ENCODE measurements around the gene FARP1.

The FARP1 gene

GRCh38 chr13:98212763-98213162 lies 69.9 kb downstream of the FARP1 start:
- Histone ChIP-seq H3K36me3 (ENCODE audit: low read length) (no peaks in the 10 kb centered on the region), H3K27me3 (ENCODE audit: low read length) (no peaks in the 10 kb centered on the region), H3K4me2 (ENCODE audit: low read depth, low read length, poor library complexity, severe bottlenecking) (no peak overlapping the region), H3K9me3 (ENCODE audit: insufficient read depth, low read length) (no peaks in the 10 kb centered on the region), H3K79me2 (ENCODE audit: insufficient read depth, low read length) (no peaks in the 10 kb centered on the region), H2AFZ (ENCODE audit: low read depth, low read length, severe bottlenecking) (no peak overlapping the region), H3K9ac (ENCODE audit: low read length) (no peak overlapping the region), H3F3A (ENCODE audit: insufficient read depth) (no peaks in the 10 kb centered on the region), H3K27ac (ENCODE audit: low read depth, low read length) (no peak overlapping the region), H3K9me2 (replicated peaks; ENCODE audit: insufficient read depth, low read length) (no peaks in the 10 kb centered on the region), H4K20me1 (ENCODE audit: low read depth, low read length) (no peaks in the 10 kb centered on the region), H3K4me3 (ENCODE audit: insufficient read depth, low read length, poor library complexity, severe bottlenecking) (no peak overlapping the region)
- TF ChIP-seq EZH2phosphoT487 (conservative IDR thresholded peaks at IDR 0.05; ENCODE audit: low read length), result no peak
- TF ChIP-seq CTCF (IDR thresholded peaks at IDR 0.05; ENCODE audit: insufficient read depth, low read length, poor library complexity, severe bottlenecking), result no peak

- H4K20me1 ChIP-seq (ENCODE audit: low read depth, low read length), result no peaks in the 10 kb centered on the region
- no peak overlapping the region for H2AFZ ChIP-seq (ENCODE audit: low read depth, low read length, severe bottlenecking)
- H3K4me2 ChIP-seq (ENCODE audit: low read depth, low read length, poor library complexity, severe bottlenecking), result no peak overlapping the region
- no peaks in the 10 kb centered on the region for H3K27me3 ChIP-seq (ENCODE audit: low read length)
- no peaks in the 10 kb centered on the region for H3K36me3 ChIP-seq (ENCODE audit: low read length)
- no peaks in the 10 kb centered on the region for H3K9me2 ChIP-seq (replicated peaks; ENCODE audit: insufficient read depth, low read length)
- no peaks in the 10 kb centered on the region for H3F3A ChIP-seq (ENCODE audit: insufficient read depth)
- H3K4me3 ChIP-seq (ENCODE audit: insufficient read depth, low read length, poor library complexity, severe bottlenecking), result no peak overlapping the region
- H3K9ac ChIP-seq (ENCODE audit: low read length), result no peak overlapping the region
- no peaks in the 10 kb centered on the region for H3K9me3 ChIP-seq (ENCODE audit: insufficient read depth, low read length)
- TF ChIP-seq CTCF (IDR thresholded peaks at IDR 0.05; ENCODE audit: insufficient read depth, low read length, poor library complexity, severe bottlenecking) (no peak), EZH2phosphoT487 (conservative IDR thresholded peaks at IDR 0.05; ENCODE audit: low read length) (no peak)
- no peak overlapping the region for H3K27ac ChIP-seq (ENCODE audit: low read depth, low read length)
- no peaks in the 10 kb centered on the region for H3K79me2 ChIP-seq (ENCODE audit: insufficient read depth, low read length)
Observed at GRCh38 chr13:98213354-98213753, 70.5 kb downstream of the FARP1 start.

GRCh38 chr13:98214008-98214643 lies 71.2 kb downstream of the FARP1 start:
- Histone ChIP-seq H3K9me3 (ENCODE audit: insufficient read depth, low read length) (no peaks in the 10 kb centered on the region), H3K27ac (ENCODE audit: low read depth, low read length) (no peak overlapping the region), H3K79me2 (ENCODE audit: insufficient read depth, low read length) (no peaks in the 10 kb centered on the region), H3K9ac (ENCODE audit: low read length) (no peak overlapping the region), H3K36me3 (ENCODE audit: low read length) (no peaks in the 10 kb centered on the region), H3K27me3 (ENCODE audit: low read length) (no peaks in the 10 kb centered on the region), H3K4me2 (ENCODE audit: low read depth, low read length, poor library complexity, severe bottlenecking) (no peak overlapping the region), H3F3A (ENCODE audit: insufficient read depth) (no peaks in the 10 kb centered on the region), H3K4me3 (ENCODE audit: insufficient read depth, low read length, poor library complexity, severe bottlenecking) (no peak overlapping the region), H2AFZ (ENCODE audit: low read depth, low read length, severe bottlenecking) (no peak overlapping the region), H3K9me2 (replicated peaks; ENCODE audit: insufficient read depth, low read length) (no peaks in the 10 kb centered on the region), H4K20me1 (ENCODE audit: low read depth, low read length) (no peaks in the 10 kb centered on the region)
- TF ChIP-seq EZH2phosphoT487 (conservative IDR thresholded peaks at IDR 0.05; ENCODE audit: low read length) (no peak), CTCF (IDR thresholded peaks at IDR 0.05; ENCODE audit: insufficient read depth, low read length, poor library complexity, severe bottlenecking) (no peak)

Measured in SU-DHL-6 (cell line).